GM06990 (cell line): ENCODE data around the gene GRIP1.

Source experiments
- DNase-seq: peaks from one replicate; pipeline ENCODE4 v3.0.0-alpha.2; 2011; ENCODE audit not compliant: insufficient read length; ENCODE audit errors: extremely low read depth
- H3K27me3 ChIP-seq: replicated peaks from 2 replicates; pipeline ENCODE4 v1.6.0; 2011; ENCODE audit warnings: low read length; ENCODE audit not compliant: control insufficient read depth, insufficient read depth
- H3K36me3 ChIP-seq: 2 replicates; pipeline ENCODE4 v1.5.1; 2011; ENCODE audit warnings: low read length; ENCODE audit not compliant: control insufficient read depth, insufficient read depth
- H3K4me3 ChIP-seq: replicated peaks from 2 replicates; pipeline ENCODE4 v1.5.1; 2011; ENCODE audit warnings: low read depth, mild to moderate bottlenecking, control low read depth, low read length
- TF ChIP-seq, protein P1 (sequence below): IDR thresholded peaks from 2 replicates; pipeline ENCODE4 v1.5.1; 2011; ENCODE audit warnings: low read length, control low read depth, mild to moderate bottlenecking, inconsistent platforms; ENCODE audit not compliant: insufficient read depth, poor library complexity, severe bottlenecking

The GRIP1 gene

DNA sequence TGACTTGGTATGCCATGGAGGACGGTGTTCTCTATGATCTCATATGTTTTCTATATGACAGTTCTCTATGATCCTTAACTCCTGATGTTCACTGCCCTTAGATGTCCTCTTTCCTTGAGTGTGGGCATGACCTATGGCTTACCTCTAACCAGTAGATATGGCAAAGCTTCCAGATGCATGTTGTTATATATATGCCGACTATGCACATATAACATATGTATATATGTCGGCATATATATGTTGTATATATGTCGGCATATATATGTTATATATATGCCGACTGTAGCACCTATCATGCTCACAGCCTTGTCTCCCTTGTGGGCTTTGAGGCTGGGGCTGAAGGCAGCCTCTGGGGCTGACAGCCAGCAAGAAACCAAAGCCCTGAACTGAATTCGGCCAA, 106.0 kb downstream of the GRIP1 start:
- Histone ChIP-seq H3K36me3 (no peaks in the 10 kb centered on the region), H3K27me3 (no peaks in the 10 kb centered on the region), H3K4me3 (no peak overlapping the region)
- TF ChIP-seq, protein P1, sequence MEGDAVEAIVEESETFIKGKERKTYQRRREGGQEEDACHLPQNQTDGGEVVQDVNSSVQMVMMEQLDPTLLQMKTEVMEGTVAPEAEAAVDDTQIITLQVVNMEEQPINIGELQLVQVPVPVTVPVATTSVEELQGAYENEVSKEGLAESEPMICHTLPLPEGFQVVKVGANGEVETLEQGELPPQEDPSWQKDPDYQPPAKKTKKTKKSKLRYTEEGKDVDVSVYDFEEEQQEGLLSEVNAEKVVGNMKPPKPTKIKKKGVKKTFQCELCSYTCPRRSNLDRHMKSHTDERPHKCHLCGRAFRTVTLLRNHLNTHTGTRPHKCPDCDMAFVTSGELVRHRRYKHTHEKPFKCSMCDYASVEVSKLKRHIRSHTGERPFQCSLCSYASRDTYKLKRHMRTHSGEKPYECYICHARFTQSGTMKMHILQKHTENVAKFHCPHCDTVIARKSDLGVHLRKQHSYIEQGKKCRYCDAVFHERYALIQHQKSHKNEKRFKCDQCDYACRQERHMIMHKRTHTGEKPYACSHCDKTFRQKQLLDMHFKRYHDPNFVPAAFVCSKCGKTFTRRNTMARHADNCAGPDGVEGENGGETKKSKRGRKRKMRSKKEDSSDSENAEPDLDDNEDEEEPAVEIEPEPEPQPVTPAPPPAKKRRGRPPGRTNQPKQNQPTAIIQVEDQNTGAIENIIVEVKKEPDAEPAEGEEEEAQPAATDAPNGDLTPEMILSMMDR, result no peak
- DNase-seq, result no peak

DNA sequence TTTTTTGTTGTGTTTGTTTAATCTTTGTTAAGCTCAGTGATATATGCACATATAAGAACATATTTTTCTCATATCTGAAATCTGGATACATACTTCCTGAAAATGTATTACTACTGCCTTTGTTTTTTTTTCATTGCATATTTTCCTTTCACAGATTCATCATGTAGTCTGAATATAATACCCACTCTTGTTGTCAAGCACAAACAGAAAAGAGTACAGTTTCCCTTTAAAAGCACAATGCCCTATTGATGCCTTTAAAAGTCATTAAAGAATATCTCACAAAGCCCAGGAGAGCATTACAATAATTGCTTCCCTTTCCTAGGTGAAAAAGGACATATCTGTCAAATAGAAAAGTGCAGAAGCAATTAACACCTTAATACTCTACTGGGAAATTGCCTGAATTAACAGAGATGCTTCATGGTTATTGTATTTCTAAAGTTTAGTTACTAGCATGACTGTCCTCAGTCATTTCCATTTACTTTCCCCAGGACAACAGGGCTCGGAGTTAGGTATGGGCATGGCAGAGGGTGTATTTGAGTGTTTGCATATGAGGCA, 107.4 kb downstream of the GRIP1 start:
- TF ChIP-seq, protein P1, result no peak
- H3K36me3 ChIP-seq, result no peaks in the 10 kb centered on the region
- DNase-seq, result no peak
- H3K27me3 ChIP-seq, result no peaks in the 10 kb centered on the region
- H3K4me3 ChIP-seq, result no peak overlapping the region

DNA sequence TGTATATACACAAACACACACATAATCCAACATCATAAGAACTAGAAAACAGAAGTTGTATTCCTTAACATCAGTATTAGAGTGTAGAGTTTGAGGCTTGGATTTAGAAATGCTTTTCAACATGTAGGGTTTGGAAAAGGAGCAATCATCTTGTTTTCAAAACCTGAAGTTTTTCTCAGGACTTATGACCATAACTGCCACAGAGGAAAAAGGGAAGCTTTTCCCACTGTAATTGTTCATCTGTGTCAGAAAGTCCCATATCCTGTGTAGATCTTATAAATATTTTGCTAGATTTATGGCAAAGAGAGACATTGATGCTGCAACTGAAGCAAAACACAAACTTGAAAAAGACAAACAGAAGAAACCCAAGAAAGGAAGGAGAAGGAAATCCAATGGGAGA, 115.7 kb downstream of the GRIP1 start:
- no peak overlapping the region for H3K4me3 ChIP-seq
- DNase-seq, result no peak
- TF ChIP-seq, protein P1, result no peak
- H3K27me3 ChIP-seq, result no peaks in the 10 kb centered on the region
- H3K36me3 ChIP-seq, result no peaks in the 10 kb centered on the region

DNA sequence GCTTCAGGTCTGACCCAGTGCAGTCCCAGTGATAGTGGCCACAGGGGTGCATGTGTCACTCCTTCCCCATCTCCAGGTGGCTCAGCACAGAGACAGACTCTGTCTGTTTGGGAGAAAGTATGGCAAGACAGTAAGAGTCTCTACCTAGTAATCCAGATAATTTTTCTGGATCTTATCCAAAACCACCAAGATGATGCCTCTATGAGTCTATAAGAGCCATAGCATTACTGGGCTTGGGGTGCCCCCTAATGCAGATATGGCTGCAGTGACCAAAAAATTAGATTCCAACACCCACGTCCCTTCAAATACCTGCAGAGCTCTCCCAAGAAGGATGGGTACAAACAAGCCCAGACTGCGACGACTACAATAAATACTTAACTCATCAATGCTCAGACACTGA, 123.8 kb downstream of the GRIP1 start:
- Histone ChIP-seq H3K4me3 (no peak overlapping the region), H3K36me3 (no peaks in the 10 kb centered on the region), H3K27me3 (no peaks in the 10 kb centered on the region)
- TF ChIP-seq, protein P1, result no peak
- no peak for DNase-seq

DNA sequence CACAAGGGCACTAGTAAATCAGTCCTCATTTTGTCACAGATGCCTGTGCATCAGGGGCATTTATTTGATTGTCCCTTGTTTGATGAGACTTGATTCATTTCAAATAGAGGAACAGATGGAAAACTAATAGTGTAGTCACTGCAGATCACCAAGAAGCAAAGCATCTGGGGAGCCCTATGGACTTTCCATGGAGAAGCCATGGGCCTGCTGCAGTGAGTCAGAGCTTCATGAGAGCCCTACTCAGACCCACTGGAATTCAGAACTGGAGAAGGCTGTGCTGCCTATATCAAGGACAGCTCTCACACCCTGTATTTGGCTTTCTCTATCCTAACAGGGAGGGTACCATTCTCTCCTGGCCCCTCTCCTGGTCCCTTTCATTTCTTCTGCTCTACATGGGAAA, 126.2 kb downstream of the GRIP1 start:
- H3K4me3 ChIP-seq, result no peak overlapping the region
- H3K27me3 ChIP-seq, result no peaks in the 10 kb centered on the region
- H3K36me3 ChIP-seq, result no peaks in the 10 kb centered on the region
- no peak for DNase-seq
- TF ChIP-seq, protein P1, result no peak

DNA sequence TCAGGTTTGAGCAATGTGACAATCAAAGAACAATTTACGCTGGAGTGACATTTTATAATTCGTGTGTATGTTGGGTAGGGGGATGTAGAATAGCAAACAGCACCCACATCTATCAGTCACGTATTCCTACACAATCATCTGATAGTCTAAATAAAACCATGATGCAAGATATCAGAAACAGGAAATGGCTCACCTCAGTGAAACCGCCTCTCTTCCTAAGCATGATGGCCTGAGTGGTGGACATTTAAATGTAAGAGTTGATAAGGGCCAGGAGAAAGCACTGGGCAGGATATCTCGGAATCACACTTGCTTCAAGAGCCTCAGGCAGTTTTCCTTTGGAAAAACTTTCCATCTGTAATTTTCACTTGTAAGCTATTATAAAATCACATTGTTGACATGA, 128.2 kb downstream of the GRIP1 start:
- no peak for DNase-seq
- H3K4me3 ChIP-seq, result no peak overlapping the region
- no peaks in the 10 kb centered on the region for H3K36me3 ChIP-seq
- TF ChIP-seq, protein P1, result no peak
- H3K27me3 ChIP-seq, result no peaks in the 10 kb centered on the region
